Measurements from ENCODE around the gene NDUFAF2.

Gene NDUFAF2, protein sequence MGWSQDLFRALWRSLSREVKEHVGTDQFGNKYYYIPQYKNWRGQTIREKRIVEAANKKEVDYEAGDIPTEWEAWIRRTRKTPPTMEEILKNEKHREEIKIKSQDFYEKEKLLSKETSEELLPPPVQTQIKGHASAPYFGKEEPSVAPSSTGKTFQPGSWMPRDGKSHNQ

DNA sequence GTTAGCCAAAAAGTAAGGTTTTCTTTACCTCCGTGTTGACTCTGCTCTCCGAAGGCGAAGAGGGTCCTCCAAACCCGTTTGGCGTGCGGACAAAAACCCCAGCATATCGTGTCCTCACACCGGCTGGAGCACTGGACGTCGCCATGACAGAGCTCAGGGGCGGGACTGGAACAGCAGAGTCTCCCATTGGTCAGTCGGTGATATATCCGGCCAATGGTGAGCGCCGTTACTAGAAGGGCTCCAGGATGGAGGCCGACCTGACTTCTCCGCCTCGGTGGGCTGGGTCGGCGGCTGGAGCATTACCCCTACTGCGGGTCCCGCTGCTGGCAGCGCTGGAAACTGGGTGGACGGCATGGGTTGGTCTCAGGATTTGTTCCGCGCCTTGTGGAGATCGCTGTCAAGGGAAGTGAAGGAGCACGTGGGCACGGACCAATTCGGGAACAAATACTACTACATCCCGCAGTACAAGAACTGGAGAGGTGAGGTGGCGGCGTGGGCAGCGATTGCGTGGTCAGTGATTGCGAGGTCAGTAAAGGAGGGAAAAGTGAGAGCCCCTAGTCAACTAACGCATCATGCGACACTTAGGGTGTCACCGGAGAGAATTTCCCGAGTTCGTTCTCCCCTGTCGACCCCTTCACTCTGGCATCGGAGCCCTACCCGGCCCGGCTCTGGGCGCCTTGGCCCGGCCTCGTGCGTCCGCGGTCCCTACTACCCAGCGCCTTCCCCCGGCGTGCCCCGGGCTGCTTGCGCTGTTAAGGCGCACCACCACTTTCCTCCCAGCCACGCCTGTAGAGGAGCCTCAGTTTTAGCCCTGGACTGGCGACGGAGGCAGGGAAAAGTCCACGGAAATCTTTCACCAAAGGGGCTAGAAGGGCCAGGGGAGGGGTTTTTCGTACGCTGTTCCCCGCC is at the start of gene NDUFAF2, which contains the start of gene ERCC8:
Gene NDUFAF2, plus strand, starts transcription at position 302 of the 909 bp plus-strand sequence. Its CDS starts 51 bp downstream, at position 353.
Gene ERCC8, minus strand, starts transcription at position 167 of the 909 bp plus-strand sequence. Its CDS starts 62 bp downstream, at position 105.
- TF ChIP-seq, protein P1, sequence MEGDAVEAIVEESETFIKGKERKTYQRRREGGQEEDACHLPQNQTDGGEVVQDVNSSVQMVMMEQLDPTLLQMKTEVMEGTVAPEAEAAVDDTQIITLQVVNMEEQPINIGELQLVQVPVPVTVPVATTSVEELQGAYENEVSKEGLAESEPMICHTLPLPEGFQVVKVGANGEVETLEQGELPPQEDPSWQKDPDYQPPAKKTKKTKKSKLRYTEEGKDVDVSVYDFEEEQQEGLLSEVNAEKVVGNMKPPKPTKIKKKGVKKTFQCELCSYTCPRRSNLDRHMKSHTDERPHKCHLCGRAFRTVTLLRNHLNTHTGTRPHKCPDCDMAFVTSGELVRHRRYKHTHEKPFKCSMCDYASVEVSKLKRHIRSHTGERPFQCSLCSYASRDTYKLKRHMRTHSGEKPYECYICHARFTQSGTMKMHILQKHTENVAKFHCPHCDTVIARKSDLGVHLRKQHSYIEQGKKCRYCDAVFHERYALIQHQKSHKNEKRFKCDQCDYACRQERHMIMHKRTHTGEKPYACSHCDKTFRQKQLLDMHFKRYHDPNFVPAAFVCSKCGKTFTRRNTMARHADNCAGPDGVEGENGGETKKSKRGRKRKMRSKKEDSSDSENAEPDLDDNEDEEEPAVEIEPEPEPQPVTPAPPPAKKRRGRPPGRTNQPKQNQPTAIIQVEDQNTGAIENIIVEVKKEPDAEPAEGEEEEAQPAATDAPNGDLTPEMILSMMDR (IDR thresholded peaks at IDR 0.05; ENCODE audit: control insufficient read depth, extremely low read depth, insufficient read depth), result no peak
- peak; percentile 72 for DNase-seq (ENCODE audit: low read depth)
- peak within 1 kb of the TSS; percentile 95 for H3K4me3 ChIP-seq (ENCODE audit: low read depth, low read length)

DNA sequence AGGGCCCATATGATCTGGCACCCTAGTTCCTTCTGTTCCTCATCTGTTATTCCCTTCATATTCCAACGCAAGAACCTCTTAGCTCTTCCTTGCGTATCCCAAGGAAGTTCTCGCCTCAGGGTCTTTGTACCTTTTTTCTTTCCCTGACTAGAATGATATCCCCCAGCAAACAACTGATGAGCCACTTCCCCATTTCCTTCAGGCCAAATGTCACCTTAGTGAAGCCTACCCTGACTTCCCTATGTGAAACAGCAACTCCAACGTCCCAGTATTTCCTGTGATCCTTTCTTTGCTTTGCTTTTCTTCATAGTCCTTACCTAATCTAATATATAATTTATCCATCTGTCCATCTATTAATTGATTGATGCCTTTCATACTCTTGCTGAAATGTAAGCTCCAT is 48.0 kb upstream of the NDUFAF2 start:
- no peak overlapping the region for H3K4me3 ChIP-seq (ENCODE audit: low read depth, low read length)
- DNase-seq (ENCODE audit: low read depth), result no peak
- TF ChIP-seq, protein P1 (IDR thresholded peaks at IDR 0.05; ENCODE audit: control insufficient read depth, extremely low read depth, insufficient read depth), result no peak

DNA sequence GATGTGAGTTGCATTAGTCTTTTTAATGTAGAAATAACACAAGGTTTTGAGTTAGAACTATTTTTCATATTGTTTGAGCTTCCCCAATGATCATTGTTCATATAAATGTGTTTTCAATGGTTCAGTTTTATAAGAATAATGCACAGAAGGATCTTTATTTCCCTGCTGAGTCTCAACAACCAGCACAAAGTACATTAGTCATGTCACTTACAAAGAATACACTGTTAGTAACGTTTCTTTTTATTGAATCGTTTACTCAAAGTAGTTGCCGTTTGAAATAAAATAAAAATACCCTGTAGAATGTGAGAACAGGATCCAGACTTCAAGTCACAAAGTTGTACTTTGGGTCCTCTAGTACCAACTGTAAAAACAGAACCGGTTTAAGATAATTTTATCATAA is 41.6 kb upstream of the NDUFAF2 start:
- TF ChIP-seq, protein P1 (IDR thresholded peaks at IDR 0.05; ENCODE audit: control insufficient read depth, extremely low read depth, insufficient read depth), result no peak
- DNase-seq (ENCODE audit: low read depth), result no peak
- no peak overlapping the region for H3K4me3 ChIP-seq (ENCODE audit: low read depth, low read length)

DNA sequence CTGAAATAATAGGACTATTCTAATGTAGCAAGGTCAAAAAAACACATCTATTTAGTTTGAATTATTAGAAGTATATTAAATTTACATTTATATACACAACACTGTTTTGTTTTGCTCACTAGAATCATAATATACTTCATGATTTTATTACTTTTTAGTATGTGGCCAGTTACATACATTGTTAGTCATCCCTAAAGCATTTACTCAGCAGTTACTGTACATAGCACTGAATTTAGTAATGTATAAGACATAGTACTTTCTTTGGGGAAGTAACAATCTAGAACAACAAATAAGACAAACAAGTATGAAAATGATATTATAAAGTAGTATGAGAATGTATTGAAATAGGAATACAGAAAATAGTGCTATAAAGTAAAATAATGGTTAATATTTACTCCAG is 28.4 kb upstream of the NDUFAF2 start:
- TF ChIP-seq, protein P1 (IDR thresholded peaks at IDR 0.05; ENCODE audit: control insufficient read depth, extremely low read depth, insufficient read depth), result no peak
- DNase-seq (ENCODE audit: low read depth), result no peak
- no peak overlapping the region for H3K4me3 ChIP-seq (ENCODE audit: low read depth, low read length)

DNA sequence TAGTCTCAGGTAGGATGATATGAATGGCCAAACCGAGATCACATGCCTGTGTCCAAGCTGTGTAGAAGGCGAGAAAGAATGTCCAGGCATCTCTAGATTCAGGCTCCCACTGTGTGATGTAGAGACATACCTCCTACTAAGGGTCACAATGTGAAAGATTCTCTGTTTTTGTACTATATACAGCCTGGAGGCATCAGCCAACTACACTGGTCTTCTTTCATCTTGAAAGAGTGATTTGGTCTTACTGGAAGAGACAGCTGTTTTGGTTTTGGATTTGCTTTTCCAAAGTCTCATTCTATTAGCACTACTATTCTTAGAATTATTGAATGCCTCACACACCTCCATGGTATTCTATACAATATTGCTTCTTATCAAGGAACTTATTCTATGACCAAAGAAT is 26.5 kb upstream of the NDUFAF2 start:
- TF ChIP-seq, protein P1 (IDR thresholded peaks at IDR 0.05; ENCODE audit: control insufficient read depth, extremely low read depth, insufficient read depth), result no peak
- H3K4me3 ChIP-seq (ENCODE audit: low read depth, low read length), result no peak overlapping the region
- DNase-seq (ENCODE audit: low read depth), result no peak

DNA sequence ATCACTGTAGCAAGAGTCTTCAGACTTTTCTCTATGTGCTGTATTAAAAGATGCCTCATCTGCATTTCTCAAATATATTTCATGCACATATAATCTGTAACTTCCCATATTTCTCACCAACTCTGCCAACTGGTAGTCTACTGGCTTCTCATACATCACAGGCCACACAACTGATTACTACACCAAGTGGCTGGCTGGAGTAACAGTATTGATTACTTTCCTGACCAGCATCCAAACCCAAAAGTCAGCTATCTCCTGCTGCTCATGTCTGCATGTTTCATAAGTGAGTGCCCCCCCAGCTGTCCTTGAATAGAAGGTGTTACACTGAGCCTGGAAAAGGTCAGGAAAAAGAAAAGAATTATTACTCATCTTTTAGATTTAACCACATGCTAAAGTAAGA is 17.6 kb upstream of the NDUFAF2 start:
- no peak for DNase-seq (ENCODE audit: low read depth)
- TF ChIP-seq, protein P1 (IDR thresholded peaks at IDR 0.05; ENCODE audit: control insufficient read depth, extremely low read depth, insufficient read depth), result no peak
- H3K4me3 ChIP-seq (ENCODE audit: low read depth, low read length), result no peak overlapping the region

All from LNCaP clone FGC (cell line).